NCI-H2029 treated with DMSO at 0.1 percent for 48 hours (cell line): ENCODE data around the gene TOP2A.

ENCODE experiments used
- DNase-seq: peaks from one replicate; lab custom pipeline; 2025; lab: John Stamatoyannopoulos, UW

The TOP2A gene

DNA sequence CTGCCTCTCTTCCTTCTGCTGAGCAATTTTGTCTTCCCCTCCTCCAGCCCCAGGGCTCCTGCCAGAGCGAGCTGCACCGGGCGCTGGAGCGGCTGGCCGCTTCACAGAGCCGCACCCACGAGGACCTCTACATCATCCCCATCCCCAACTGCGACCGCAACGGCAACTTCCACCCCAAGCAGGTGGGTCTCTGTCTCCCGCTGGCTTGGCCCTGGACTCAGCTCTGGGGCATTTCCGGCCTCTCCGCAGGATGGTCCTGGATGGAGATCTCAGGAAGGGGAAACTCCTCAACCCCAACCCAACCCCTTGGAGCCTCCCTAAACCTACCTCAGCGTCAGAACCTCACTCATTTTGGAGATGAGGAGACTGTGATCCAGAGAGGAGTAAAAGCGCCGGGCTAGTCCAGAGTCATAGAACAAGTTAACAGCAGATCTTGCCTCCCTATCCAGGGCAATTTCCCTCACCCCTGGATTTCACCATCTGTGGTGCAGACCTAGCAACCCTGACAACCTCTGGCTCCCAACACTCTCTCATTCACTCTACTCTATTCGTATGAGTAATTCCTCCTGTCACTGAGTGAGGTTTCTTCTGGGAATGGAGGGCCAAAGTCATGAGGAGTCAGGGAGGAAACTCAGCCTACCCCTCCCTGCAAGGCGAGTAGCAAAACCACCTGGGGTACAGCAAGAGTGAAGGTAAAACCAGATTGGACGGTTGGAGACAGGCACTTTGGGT, 36.4 kb upstream of the TOP2A start:
- DNase-seq = no peak

DNA sequence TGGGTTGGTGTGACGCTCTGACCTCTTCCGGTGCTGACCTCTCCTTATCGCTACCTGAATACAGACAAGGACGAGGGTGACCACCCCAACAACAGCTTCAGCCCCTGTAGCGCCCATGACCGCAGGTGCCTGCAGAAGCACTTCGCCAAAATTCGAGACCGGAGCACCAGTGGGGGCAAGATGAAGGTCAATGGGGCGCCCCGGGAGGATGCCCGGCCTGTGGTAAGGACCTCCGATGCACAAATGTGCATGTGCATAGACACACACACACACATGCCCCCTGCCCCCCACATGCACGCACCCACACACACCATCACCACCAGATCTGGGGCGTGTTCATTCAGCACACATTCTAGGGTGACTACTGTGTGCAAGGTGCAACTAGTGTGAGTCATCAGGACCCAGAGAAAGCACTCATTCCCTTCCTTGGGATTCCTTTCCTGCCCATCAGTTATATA, 35.3 kb upstream of the TOP2A start:
- no peak for DNase-seq

DNA sequence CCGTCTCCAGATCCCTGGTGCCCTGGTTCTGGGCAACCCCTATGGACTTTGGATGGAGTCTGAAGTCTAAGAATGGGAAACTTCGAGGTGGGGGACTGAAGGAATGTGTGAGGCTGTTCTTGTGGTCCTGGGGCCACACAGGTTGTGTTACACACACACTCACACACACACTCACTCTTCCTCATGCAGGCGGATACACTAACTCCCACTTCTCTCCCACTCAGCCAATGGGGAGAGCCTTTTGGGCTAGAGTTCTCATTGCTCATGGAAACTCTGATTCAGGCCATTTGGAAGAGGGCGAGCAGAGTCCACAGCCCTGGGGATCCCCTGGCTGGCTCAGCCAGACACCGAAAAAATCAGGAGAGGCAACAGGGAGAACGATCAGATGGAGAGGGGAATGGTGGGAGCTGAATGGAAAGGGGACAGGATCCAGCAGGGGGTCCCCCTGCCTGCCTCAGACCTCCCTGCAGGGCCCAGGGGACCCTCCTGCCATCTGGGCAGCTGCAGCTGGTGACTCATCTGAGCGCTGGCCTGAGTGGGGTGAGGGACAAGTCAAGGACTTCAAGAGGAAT, 34.6 kb upstream of the TOP2A start:
- DNase-seq = no peak

DNA sequence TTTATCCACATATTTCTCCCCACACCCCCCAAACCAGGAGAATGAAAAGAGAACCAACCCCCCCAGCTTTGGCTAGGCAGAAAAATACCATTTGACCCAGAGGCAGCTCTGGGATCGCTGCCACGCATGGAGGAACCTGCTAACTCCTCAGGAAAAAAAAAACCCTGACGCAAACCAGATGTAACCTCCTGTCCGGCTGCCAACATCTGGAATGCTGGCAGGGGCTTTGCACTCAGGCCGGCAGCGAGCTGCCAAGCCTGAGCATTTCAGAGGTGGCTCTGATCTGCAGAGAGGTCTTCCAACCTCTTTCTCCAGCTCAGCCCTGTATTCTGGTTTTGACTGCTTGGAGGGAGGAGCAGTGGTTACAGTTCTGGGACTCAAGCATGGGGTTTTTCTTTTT, 33.7 kb upstream of the TOP2A start:
- peak; percentile 66 for DNase-seq

DNA sequence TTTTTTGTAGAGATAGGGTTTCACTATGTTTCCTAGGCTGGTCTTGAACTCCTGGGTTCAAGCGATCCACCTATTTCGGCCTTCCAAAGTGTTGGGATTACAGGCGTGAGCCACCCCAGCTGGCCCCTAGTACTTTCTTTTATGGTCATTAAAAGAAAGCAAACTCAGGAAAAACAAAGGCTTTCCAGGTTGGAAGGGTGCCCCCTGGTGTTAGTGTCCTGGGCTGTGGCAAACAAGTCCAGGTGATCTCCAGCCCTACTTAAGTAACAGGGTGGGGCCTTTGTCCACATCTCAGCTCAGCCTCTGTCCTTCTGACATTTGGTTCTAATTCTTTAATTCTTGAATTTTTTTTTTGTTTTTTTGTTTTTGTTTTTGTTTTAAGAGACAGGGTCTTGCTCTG, 32.5 kb upstream of the TOP2A start:
- peak; percentile 24 for DNase-seq

DNA sequence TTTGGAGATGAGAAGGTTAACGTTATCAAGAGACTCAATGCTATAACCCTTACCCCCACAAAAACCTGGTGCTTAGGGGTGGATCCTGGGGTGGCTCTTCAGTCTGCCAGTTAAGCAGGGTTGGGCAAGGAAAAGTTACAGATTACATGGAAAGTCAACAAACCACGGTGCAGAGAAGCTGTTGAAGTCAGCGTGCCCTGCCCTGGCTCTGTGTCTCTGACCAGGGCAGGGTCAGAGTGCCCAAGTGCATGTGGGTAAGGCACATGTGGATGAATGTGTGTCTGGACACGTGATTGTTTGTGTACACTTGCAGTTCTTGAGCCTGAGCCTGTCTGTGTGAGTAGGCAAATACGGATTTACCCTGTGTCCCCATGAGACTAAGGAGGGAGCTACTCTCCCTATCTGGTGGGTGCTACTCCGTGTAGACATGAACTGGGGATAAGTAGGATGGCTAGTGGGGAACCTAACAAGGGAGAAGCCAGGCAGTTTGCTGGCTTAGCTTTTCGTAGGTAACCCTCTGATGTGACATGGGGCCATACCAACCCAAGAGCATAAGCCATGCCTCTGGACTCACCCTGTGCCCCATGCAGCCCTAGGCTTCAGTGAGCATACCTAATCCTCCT, 31.1 kb upstream of the TOP2A start:
- DNase-seq = no peak

DNA sequence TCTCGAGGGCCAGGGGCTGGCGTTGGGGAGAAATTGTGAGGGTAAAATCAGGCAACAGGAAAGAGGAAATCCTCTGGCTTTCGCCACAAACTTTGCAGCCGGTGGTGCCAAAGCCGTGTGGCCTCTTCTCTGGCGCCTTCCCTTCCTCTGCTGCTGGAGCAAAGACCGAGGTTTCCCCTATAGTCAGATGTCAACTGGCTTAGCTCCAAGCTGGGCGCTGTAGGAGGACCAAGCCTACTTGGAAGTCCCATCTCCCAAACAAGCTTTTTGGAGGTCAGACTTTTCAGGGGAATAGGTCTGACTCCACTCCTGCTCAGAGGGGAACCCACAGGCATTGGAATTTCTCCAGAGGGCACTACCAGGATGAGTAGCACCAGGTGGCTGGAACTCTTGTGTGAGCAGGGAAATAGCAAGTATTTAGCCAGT, 30.5 kb upstream of the TOP2A start:
- DNase-seq = no peak

DNA sequence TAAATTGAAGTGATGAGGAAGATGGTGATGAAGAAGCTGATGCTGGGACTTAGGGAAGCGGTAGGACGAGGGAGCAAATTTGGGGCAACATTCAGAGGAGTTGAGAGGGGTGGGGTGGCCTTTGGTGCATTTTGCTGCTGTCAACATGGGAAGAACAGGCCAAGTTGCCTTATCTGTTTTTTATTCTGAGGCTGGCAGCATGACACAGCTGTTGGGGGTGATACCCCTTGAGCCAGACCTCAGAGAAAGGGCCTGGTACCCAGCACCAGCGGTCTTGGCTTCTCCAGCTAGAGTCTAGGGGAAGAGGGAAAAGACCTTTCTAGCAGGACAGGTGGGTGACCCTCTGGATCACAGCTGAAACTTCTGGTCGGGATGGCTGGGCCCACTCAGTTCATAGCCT, 30.1 kb upstream of the TOP2A start:
- no peak for DNase-seq

DNA sequence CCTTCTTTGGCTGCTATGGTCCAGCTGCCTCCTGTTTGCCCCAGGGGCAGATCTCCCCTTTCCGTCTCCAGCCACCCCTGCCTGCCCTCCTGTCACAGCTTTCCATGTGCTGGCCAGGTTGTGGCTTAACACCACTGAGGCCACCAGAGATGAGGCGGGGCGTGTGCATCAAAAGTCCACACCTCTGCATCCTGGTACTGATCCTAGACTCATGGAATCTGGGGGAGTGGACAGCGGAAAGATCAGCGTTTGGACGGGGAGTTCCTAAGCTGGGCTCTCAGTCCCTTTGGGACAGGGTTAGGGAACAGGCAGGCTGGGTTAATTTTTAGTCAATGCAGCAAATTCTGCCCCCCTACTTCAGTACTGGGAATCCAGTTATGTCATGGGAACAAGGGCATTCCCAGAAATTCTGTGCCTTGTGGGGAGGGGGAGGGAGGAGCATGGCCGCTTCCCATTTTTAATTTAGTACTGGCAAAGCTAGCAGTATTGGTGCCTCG, 29.5 kb upstream of the TOP2A start:
- DNase-seq = no peak

DNA sequence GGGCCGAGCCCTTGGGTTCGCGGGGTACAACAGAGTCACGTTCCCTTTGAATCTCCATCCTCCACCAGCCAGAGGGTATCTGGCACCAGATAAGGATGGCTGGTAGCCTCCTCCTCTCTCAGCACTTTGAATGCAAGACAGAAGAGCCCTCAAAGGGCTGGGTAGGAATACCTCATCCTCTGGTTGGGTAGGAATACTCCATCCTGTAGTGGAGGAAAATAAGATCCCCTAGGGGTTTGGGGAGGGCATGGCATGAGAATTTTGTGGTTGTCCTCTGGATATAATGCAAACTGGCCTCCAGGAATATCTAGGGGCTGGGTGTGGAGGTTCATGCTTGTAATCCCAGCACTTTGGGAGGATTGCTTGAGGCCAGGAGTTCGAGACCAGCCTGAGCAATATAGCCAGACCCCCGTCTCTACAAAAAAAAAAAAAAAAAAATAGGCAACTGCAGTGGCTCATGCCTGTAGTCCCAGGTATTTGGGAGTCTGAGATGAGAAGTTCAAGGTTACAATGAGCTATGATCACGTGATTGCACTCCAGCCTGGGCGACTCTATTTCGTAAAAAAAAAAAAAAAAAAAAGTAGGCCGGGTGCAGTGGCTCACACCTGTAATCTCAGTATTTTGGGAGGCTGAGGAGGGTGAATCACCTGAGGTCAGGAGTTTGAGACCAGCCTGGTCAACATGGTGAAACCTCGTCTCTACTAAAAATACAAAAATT, 28.2 kb upstream of the TOP2A start:
- no peak for DNase-seq

DNA sequence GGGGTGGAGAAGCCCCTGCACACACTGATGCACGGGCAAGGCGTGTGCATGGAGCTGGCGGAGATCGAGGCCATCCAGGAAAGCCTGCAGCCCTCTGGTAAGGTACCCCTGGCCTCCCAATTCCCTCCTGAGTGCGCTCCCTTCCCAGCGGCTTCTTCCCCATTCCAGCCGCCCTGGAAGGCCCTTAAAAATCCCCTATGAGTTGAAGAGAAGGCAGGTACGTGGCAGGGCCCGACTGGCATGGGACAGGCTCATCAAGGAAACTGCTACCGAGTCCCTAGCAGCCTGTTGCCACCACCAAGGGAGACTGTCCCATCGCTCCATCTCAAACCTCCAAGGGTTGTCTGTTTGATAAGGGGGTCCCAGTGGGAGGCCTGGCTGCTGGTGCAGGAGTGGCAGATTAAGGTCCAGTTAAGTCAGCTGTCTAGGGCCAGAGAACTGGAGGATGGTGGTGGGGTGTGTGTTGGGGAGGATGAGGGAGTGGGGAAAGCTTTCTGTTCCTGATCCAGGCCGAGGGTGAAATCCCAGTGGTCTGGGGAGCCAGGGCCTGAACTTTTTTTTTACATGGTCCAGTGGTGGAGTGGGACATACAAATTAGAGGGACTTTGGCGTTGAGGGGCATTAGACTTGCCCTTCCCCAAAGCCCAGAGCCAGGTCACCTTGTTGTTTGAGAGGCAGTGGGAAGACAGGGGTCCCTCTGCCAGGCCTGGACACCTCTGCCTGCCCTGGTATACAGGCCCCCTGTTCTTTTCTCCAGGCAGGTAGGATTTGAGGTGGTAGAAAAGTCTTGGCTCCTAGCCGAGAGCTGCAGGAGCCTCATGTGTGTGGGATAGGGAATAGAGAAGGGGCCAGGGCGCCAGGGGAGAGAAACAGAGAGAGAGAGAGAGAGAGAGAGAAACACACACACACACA, 26.5 kb upstream of the TOP2A start:
- DNase-seq = no peak

DNA sequence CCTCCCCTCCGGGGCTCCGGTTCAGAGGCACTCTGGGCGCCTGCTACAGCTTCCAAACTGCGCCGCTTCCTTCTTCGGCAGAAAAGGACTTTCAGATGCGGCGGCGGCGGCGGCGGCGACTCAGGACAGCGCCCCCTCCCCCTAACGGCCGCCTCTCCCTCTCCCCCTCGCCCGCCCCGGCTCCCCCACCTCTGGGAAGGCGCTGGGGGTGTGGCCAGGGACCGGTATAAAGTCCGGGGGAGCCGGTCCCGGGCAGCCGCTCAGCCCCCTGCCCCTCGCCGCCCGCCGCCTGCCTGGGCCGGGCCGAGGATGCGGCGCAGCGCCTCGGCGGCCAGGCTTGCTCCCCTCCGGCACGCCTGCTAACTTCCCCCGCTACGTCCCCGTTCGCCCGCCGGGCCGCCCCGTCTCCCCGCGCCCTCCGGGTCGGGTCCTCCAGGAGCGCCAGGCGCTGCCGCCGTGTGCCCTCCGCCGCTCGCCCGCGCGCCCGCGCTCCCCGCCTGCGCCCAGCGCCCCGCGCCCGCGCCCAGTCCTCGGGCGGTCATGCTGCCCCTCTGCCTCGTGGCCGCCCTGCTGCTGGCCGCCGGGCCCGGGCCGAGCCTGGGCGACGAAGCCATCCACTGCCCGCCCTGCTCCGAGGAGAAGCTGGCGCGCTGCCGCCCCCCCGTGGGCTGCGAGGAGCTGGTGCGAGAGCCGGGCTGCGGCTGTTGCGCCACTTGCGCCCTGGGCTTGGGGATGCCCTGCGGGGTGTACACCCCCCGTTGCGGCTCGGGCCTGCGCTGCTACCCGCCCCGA, 25.7 kb upstream of the TOP2A start, which contains the start of gene IGFBP4:
IGFBP4 (plus strand) TSS at position 255 of the 792 bp plus-strand sequence; CDS start at position 541, 286 bp downstream.
- DNase-seq = no peak

DNA sequence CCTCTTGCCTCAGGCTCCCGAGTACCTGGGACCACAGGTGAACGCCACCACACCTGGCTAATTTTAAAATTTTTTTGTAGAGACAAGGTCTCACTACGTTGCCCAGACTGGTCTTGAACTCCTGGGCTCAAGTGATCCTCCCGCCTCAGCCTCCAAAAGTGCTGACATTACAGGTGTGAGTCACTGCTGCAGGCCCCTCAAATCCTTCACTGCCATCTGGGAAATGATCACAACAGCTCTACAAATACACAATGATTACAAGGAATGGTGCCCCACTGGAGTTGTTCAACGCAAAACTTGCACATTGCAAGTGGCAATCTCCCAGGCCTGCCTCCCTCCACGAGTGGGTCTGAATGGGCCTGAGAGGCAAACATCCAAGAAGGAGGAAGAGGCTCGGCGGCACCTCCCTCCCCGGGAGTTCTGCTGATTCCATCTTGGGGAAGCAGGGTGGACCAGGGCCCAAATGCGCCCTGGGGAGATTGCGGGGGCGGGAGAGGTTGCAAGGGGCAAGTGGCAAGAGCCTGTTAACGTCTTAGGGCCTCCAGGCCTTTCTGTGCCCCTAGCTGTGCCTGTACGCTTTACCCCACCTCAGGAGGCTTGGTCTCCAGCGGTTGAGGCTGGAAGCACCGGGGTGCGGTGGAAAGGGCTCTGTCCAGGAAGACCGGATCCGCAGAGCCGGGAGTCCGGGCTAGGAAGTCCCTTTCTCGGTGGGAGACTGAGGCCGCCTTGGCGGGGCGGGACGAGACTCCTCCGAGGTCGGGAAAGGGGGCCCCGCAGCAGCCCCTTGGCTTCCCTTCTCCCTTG, 24.9 kb upstream of the TOP2A start:
- DNase-seq = no peak

DNA sequence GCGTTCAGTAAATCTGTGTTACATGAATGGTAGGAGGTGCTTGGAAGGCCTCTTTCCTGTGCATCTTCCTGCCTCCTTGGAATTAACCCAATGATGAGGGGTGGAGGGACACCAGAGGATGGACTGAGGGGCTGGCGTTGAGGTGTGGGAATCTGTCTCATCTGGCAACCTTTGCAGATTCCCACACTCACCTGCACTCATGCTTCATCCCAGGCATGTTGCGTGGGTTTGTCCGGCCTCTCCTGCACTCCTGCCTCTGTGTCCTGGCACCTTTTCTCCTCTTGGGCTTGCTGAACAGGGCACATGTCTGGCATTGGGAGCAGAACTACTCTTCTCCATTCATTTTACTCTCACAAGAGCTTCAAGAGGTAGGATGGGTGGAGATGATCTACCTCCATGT, 22.5 kb upstream of the TOP2A start:
- DNase-seq = no peak

DNA sequence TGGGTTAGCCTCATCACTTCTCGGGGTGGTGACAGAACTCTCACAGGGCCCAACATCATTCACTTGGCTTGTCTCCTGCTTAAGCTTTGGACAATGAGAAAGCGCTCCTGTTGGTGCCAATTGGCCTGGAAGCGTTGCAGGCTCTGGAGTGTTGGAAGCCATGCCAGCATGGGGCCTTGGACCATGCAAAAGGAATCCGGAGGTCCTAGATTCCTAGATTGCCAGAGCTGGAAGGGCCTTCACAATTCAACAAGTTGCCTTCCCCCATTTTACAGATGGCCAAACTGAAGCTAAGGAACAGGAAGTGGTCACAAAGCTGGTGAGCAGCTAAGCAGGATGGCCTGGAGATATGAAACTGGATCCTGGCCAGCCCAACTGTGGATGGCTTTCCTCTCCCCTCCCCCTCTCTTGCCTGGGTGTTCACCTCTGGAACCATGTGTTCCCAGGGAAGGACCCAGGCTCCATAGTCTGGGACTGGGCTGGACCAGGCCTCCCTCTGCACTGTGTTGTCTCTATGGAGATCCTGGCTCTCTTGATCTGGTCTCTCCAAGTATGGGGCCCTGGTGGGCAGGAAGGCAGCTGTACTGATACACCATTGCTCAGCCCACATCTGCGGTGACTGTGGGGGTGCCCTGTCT, 19.5 kb upstream of the TOP2A start:
- no peak for DNase-seq

DNA sequence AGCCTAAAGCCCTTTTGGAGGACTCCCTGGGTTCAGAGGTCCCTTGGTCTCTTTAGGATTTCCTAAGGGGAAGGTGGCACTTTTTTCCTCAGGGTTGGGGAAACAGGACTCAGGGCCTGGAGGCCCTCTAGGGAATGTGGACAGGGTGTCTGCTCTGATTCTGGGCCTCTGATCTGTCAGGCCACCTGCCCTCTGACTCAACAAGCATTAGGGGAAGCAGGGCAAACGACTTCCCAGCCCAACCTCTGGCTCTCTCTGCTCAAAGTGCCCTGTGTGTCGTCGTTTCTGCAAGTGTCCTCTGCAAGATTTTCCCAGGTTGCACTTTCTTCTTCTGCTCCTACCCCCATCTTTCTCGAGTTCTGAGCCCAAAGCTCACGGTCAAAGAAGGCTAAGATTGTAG, 18.9 kb upstream of the TOP2A start:
- no peak for DNase-seq

DNA sequence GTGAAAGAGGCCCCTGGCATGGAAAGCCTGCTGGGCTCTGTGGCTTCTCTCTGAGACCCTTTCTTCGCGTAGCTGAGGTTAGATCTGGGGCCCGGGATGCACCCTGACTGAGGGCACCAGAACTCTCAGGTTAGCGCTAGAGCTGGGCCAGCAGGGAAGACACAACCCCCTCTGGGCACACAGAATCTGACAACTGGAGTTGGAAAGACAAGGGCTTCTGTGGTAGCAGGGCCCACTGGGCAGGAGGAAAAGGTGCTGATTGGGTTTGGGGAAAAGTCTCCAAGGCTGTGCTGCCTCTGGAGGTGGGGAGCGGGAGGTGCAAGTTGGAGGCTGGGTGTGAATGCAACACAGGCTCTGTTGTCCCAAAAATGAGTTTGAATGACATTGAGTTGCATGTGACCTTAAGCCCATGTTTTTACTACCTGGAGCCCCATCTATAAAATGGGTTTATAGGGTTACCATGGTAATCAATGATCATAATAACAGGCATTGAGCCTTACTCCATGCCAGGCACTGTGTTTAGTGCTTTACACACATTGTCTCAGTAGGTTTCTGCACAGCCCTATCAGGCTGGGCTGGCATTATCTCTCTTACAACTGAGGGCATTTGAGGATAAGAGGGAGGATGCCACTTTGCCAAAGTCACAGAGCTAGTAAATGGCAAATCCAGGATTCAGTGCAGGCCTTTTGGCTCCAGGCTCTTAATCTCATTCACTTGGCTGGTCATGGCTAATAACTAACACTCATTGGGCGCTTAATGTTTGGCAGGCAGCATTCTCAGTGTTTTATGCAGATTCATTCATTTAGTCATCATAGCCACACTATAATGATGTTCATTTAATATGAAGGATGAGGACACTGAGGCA, 16.1 kb upstream of the TOP2A start:
- DNase-seq = no peak

DNA sequence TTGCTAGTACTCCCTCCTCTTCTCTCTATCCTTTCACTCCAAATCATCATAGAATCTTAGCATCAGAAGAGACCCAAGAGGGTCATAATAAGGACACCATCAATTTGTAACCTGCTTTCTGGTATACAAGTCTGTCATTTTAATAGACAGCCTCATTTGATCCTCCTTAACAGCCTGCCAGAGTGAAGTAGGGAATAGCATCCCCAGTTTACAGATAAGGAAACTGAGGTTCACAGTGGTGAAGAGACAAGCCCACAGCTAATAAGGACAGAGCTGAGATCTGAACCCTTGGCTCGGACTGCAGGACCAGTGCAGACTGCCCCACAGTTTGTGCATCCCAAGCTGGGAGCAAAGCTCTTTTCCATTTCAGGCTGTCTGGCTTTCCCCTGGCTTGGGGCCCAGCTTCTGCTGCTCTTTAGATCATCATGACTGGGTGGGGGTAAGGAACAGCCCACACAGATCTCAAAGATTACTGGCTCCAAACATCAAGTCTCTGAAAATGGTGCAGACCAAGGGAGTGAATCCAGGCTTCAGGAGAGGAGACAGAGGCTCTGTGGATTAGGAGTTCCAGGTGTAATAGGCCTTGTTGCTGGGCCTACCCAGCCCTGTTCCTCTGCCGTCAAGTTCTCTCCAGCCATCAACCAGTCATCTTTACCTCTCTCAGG, 15.3 kb upstream of the TOP2A start:
- DNase-seq = no peak
